Lower leg skin (tissue), 4 donors: ENCODE measurements around the gene HMOX1. TPM values are rescaled to one million over a fixed set of nuclear protein-coding genes. Genes with fewer than 3 reads are reported as not detected.

Experiments used
- DNase-seq, 2 donors: peaks; one replicate each; pipeline ENCODE4 v3.0.0-alpha.2; 2019; ENCODE audit warnings: low spot score in 2 of 2
- H3K4me3 ChIP-seq: fragments of 200-600 bp; sonication (generic); 2 replicates; pipeline ENCODE4 v1.5.1; 2017; ENCODE audit warnings: mild to moderate bottlenecking, low read depth; ENCODE audit not compliant: poor library complexity, severe bottlenecking
- CTCF ChIP-seq, 3 donors: fragments of 450-650 bp; IDR thresholded peaks; one replicate each; pipeline ENCODE4 v1.5.1; 2016; ENCODE audit warnings: antibody characterized with exemption in 3 of 3, mild to moderate bottlenecking in 3 of 3, moderate library complexity in 2 of 3
- POLR2A ChIP-seq, 2 donors: fragments of 450-650 bp; IDR thresholded peaks; one replicate each; pipeline ENCODE4 v1.6.1; 2016 to 2017; ENCODE audit warnings: antibody characterized with exemption in 2 of 2, mild to moderate bottlenecking in 1 of 2, moderate library complexity in 1 of 2
- WGBS, 2 donors: methylation state at CpG; one replicate each; pipeline ENCODE4 v1.1.5; 2018; 5-methylcytosine and 5-hydroxymethylcytosine counted together
- intact Hi-C: fragments of 100-400 bp; cut with DNase I; formaldehyde crosslinking; loops from one replicate; pipeline ENCODE4 v1.15.0; 2023; ENCODE audit warnings: low total_unique reads
- microRNA-seq, 2 donors: library from miRNA; unstranded; fragments of <30 nt; microRNA quantifications; one replicate each; pipeline ENCODE4, GENCODE V29; 2016; ENCODE audit warnings: borderline replicate concordance in 2 of 2, borderline number of aligned reads in 1 of 2
- total RNA-seq, 4 donors: library from RNA; depleted of rRNA; stranded (reverse); fragments of >200 nt; gene quantifications; one replicate each; pipeline ENCODE4 v1.1.0, GENCODE V29; 2016

HMOX1 gene
- total RNA-seq, 4 donors from 2014 or later = 85.5 to 156 (median 112) TPM

- no peak overlapping the region for H3K4me3 ChIP-seq
- TF ChIP-seq POLR2A (IDR thresholded peaks at IDR 0.05) (no peak), CTCF (IDR thresholded peaks at IDR 0.05) (no peak)
- WGBS, 2 donors = 68 to 86% methylated on average over 3 of the region's 3 CpGs
- no peak for DNase-seq
- intact Hi-C loops = no loop called here
These were observed 59.2 kb downstream of the HMOX1 start for GRCh38 chr22:35440129-35440528.

- 75 to 78% methylated on average over 9 of the region's 9 CpGs for WGBS, 2 donors
- TF ChIP-seq POLR2A (IDR thresholded peaks at IDR 0.05) (no peak), CTCF (IDR thresholded peaks at IDR 0.05) (no peak)
- H3K4me3 ChIP-seq = no peak overlapping the region
- no peak for DNase-seq
- intact Hi-C loops = no loop called here
These were observed 60.7 kb downstream of the HMOX1 start for GRCh38 chr22:35441489-35442100.

DNA sequence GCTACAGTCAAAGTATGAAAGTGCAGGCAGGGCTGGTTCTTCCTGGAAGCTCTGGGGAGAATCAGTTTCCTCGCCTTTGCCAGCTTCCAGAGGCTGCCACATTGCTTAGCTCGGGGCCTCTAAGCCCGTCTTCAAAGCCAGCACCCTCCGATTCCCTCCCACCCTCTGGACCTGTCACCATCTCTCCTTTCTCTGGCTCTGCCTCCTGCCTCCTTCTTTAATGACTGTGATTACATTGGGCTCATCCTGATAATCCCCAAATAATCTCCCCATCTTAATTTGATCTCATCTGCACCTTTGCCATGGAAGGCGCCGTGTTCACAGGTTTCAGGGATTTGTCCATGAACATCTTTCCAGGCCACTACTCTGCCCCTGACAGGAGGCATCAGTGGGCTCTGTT is 61.6 kb downstream of the HMOX1 start:
- no peak overlapping the region for H3K4me3 ChIP-seq
- intact Hi-C loops = no loop called here
- DNase-seq = no peak
- TF ChIP-seq CTCF (IDR thresholded peaks at IDR 0.05) (no peak), POLR2A (IDR thresholded peaks at IDR 0.05) (no peak)
- WGBS, 2 donors = 84 to 85% methylated on average over 6 of the region's 6 CpGs

- intact Hi-C loops = no loop called here
- no peak overlapping the region for H3K4me3 ChIP-seq
- TF ChIP-seq POLR2A (IDR thresholded peaks at IDR 0.05) (no peak), CTCF (IDR thresholded peaks at IDR 0.05) (no peak)
- 45 to 88% methylated on average over 6 of the region's 6 CpGs for WGBS, 2 donors
- no peak for DNase-seq
These were observed 62.4 kb downstream of the HMOX1 start for GRCh38 chr22:35443338-35443737.

Small RNA genes within 50 kb of the gene (microRNA-seq; reads per million reads assigned to microRNA genes)
- gene MIR3909 (0 to 0.68 reads per million in 2 donors), gene MIR6069 (0 reads per million in 2 donors)

Other genes starting within 250 kb of the HMOX1 start
- gene HMGXB4, start 123.6 kb upstream of the HMOX1 start, total RNA-seq = 10 to 100 TPM; 15.1 to 28.3 (median 18.6) TPM
- 100 to 1,000 TPM; 127 to 162 (median 143) TPM for gene TOM1, start 81.2 kb upstream of the HMOX1 start, total RNA-seq
- gene MCM5, start 19.0 kb downstream of the HMOX1 start, total RNA-seq = 10 to 100 TPM; 10.1 to 44.3 (median 20.8) TPM
- gene RASD2, start 159.7 kb downstream of the HMOX1 start, total RNA-seq = 1 to 10 TPM in 2 of 4 donors, under 1 TPM in 2; 0.27 to 3.2 (median 1.4) TPM
- gene MB, start 236.2 kb downstream of the HMOX1 start, total RNA-seq = 10 to 100 TPM in 2 of 4 donors, 1 to 10 TPM in 2; 2.2 to 23.4 (median 9.6) TPM